SK-N-SH treated with all-trans-retinoic acid at 6 μM for 48 hours (cell line): Measurements from ENCODE around the gene ITGA3.

Source experiments
- ZFP30 ChIP-seq: fragments of 450-650 bp; formaldehyde crosslinking; IDR thresholded peaks from 2 replicates; pipeline ENCODE4 v1.5.0; 2022; ENCODE audit warnings: mild to moderate bottlenecking, moderate library complexity
- ZNF70 ChIP-seq: fragments of 450-650 bp; formaldehyde crosslinking; IDR thresholded peaks from 2 replicates; pipeline ENCODE4 v1.5.0; 2020; ENCODE audit warnings: mild to moderate bottlenecking, moderate library complexity

DNA sequence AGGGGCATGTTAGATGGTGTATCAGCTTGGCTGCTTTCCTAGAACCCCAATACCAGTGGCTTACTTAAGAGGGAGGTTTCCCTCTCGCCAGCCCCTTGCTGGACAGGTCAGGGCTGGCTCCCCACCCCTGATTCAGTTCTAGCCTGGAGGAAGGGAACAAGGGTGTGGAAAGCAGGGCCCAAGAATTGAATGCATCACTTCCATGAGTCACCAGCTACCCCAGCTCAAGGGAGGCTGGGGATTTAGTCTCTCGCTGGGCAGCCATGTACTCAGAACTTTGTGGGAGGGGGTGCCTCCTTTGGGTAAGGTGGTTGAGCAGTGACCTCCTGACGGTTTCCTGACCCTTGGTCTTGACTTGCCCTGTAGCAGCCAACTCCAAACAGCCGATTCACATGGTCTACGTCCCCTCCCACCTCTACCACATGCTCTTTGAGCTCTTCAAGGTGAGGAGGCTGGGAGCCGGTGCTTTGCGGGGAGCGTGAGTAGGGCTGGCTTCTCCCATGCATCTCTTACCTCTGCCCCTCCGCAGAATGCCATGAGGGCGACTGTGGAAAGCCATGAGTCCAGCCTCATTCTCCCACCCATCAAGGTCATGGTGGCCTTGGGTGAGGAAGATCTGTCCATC lies 52.0 kb downstream of the ITGA3 start:
- TF ChIP-seq ZFP30 (no peak), ZNF70 (no peak)
